ENCODE measurements around the gene FARP1.

FARP1 gene

GRCh38 chr13:98303858-98304257, 161.0 kb downstream of the FARP1 start:
- no peak overlapping the region for H3K27ac ChIP-seq (ENCODE audit: poor library complexity, severe bottlenecking)
- TF ChIP-seq CTCF (IDR thresholded peaks at IDR 0.05; ENCODE audit: poor library complexity, severe bottlenecking) = no peak
- H3K36me3 ChIP-seq (ENCODE audit: low read depth) = no peaks in the 10 kb centered on the region
- no peak overlapping the region for H3K4me3 ChIP-seq (ENCODE audit: severe bottlenecking)
- no peaks in the 10 kb centered on the region for H3K9me3 ChIP-seq (ENCODE audit: severe bottlenecking)
- H3K27me3 ChIP-seq (ENCODE audit: insufficient read depth, poor library complexity, severe bottlenecking) = no peaks in the 10 kb centered on the region
- H3K4me1 ChIP-seq (ENCODE audit: insufficient read depth, poor library complexity, severe bottlenecking) = peaks cover 6% of the 10 kb centered on the region
- ATAC-seq (ENCODE audit: low read depth) = no peak
- DNase-seq (ENCODE audit: low spot score) = no peak

DNA sequence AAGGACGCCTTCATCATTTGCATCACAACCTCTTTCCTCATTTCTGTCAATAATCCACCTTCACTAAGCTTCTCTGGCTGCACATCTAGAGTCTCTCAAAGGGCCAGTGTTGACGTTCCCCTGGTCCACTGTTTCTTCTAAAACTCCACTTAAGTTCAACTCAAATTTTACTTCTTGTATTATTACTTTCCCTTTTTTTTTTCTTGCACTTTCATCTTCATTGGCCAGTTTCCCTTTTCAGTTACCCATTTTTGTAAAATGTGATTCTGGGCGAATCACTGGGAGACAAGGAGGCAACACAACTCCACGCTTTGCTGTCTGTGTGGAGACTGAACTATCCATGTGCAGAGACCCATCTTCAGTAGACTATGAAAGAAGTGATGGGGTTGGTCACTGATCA, 162.8 kb downstream of the FARP1 start:
- no peak for TF ChIP-seq CTCF (IDR thresholded peaks at IDR 0.05; ENCODE audit: poor library complexity, severe bottlenecking)
- ATAC-seq (ENCODE audit: low read depth) (no peak), DNase-seq (ENCODE audit: low spot score) (no peak)
- Histone ChIP-seq H3K9me3 (ENCODE audit: severe bottlenecking) (no peaks in the 10 kb centered on the region), H3K36me3 (ENCODE audit: low read depth) (no peaks in the 10 kb centered on the region), H3K27ac (ENCODE audit: poor library complexity, severe bottlenecking) (no peak overlapping the region), H3K27me3 (ENCODE audit: insufficient read depth, poor library complexity, severe bottlenecking) (no peaks in the 10 kb centered on the region), H3K4me1 (ENCODE audit: insufficient read depth, poor library complexity, severe bottlenecking) (peaks cover 6% of the 10 kb centered on the region), H3K4me3 (ENCODE audit: severe bottlenecking) (no peak overlapping the region)

- no peak overlapping the region for H3K27ac ChIP-seq (ENCODE audit: poor library complexity, severe bottlenecking)
- H3K36me3 ChIP-seq (ENCODE audit: low read depth) = no peaks in the 10 kb centered on the region
- TF ChIP-seq CTCF (IDR thresholded peaks at IDR 0.05; ENCODE audit: poor library complexity, severe bottlenecking) = no peak
- H3K4me3 ChIP-seq (ENCODE audit: severe bottlenecking) = no peak overlapping the region
- H3K9me3 ChIP-seq (ENCODE audit: severe bottlenecking) = no peaks in the 10 kb centered on the region
- no peaks in the 10 kb centered on the region for H3K4me1 ChIP-seq (ENCODE audit: insufficient read depth, poor library complexity, severe bottlenecking)
- no peak for ATAC-seq (ENCODE audit: low read depth)
- no peaks in the 10 kb centered on the region for H3K27me3 ChIP-seq (ENCODE audit: insufficient read depth, poor library complexity, severe bottlenecking)
- DNase-seq (ENCODE audit: low spot score) = no peak
These were observed 164.7 kb downstream of the FARP1 start for GRCh38 chr13:98307463-98308085.

DNA sequence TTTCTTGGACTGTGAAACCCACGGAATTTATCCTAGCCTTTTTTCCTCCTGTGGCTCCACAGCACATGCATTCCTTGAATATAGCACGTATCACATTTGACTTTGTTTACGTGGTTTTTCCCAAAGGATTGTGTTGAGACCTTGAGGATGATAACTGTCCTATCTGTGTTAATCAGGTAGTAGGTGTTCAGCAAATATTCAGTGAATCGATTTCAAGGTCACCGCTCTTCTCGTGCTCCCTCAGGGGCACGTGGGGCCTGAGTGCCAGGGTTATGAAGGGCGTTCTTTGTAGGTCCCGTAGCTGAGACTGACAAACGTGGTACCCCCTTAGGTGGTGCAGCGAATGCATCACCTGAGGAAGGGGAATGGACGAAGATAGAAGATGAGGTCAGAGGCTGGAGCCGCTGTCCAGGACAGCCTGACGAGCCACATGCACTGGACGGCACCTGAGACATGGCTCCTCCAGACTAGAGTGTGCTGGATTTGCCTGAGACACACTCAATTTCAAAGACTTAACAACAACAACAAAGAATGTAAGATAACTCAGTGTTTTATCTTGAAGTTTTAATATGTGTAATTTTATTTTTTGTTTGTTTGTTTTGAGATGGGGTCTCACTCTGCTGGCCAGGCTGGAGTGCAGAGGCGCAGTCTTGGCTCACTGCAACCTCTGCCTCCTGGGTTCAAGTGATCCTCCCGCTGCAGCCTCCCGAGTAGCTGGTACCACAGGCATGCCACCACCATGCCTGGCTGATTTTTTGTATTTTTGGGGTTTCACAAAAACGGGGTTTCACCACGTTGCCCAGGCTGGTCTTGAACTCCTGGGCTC, 165.4 kb downstream of the FARP1 start:
- Histone ChIP-seq H3K36me3 (ENCODE audit: low read depth) (no peaks in the 10 kb centered on the region), H3K27ac (ENCODE audit: poor library complexity, severe bottlenecking) (no peak overlapping the region), H3K27me3 (ENCODE audit: insufficient read depth, poor library complexity, severe bottlenecking) (no peaks in the 10 kb centered on the region), H3K4me1 (ENCODE audit: insufficient read depth, poor library complexity, severe bottlenecking) (no peaks in the 10 kb centered on the region), H3K9me3 (ENCODE audit: severe bottlenecking) (no peaks in the 10 kb centered on the region), H3K4me3 (ENCODE audit: severe bottlenecking) (no peak overlapping the region)
- ATAC-seq (ENCODE audit: low read depth) (no peak), DNase-seq (ENCODE audit: low spot score) (no peak)
- no peak for TF ChIP-seq CTCF (IDR thresholded peaks at IDR 0.05; ENCODE audit: poor library complexity, severe bottlenecking)

Measured in RWPE2 (cell line).